Endothelial cell of umbilical vein (primary cell): ENCODE results near the gene LAG3. TPM values are rescaled to one million over a fixed set of nuclear protein-coding genes. Genes with fewer than 3 reads are reported as not detected.

ENCODE experiments used
- BruUV-seq: library from RNA; stranded (reverse); fragments of 400-500 nt; replicated peaks from 2 replicates; lab custom pipeline; 2021; lab: Mats Ljungman, UMichigan
- CTCF ChIA-PET: fragments of 300-600, 350-600 bp; sonication (Branson Sonifier 250); formaldehyde crosslinking; loops from one replicate; lab custom pipeline; 2021; ENCODE audit warnings: antibody characterized with exemption, inconsistent platforms; lab: Charles Lee
- POLR2A ChIA-PET: fragments of 300-600, 350-600 bp; sonication (Branson Sonifier 250); formaldehyde crosslinking; loops from one replicate; lab custom pipeline; 2021; ENCODE audit warnings: antibody characterized with exemption, inconsistent platforms; lab: Charles Lee
- DNase-seq: peaks from one replicate; pipeline ENCODE4 v3.0.0-alpha.2; 2011; ENCODE audit warnings: low read depth, low spot score
- FAIRE-seq: peaks from 2 replicates; lab custom pipeline; 2011; peaks lifted over from hg19 to GRCh38; lab: Jason Lieb, UNC
- H2AFZ ChIP-seq: 2 replicates; pipeline ENCODE4 v1.6.0; 2012; ENCODE audit warnings: low read depth, low read length, control low read depth, inconsistent platforms
- H3K27ac ChIP-seq: 2 replicates; pipeline ENCODE4 v1.5.1; 2011; ENCODE audit warnings: low read depth, mild to moderate bottlenecking, control low read depth, low read length, moderate library complexity; ENCODE audit not compliant: insufficient read depth
- H3K27me3 ChIP-seq, 2 experiments: 2 replicates each; pipeline versions ENCODE4 v1.6.0 to v1.6.1; 2011; ENCODE audit warnings: low read length in 2 of 2, mixed read lengths in 1 of 2; ENCODE audit not compliant: control insufficient read depth in 2 of 2, insufficient read depth in 2 of 2
- H3K36me3 ChIP-seq, 2 experiments: 2 replicates in 1 of 2; 3 replicates in 1 of 2; pipeline ENCODE4 v1.5.1; 2011; ENCODE audit warnings: low read length in 2 of 2, mild to moderate bottlenecking in 1 of 2, moderate library complexity in 1 of 2; ENCODE audit not compliant: control insufficient read depth in 2 of 2, insufficient read depth in 2 of 2; ENCODE audit errors: extremely low read depth in 1 of 2
- H3K4me1 ChIP-seq: 3 replicates; pipeline ENCODE4 v1.5.1; 2011; ENCODE audit warnings: mild to moderate bottlenecking, low read length; ENCODE audit not compliant: control insufficient read depth, insufficient read depth; ENCODE audit errors: extremely low read depth
- H3K4me2 ChIP-seq: 2 replicates; pipeline ENCODE4 v1.6.1; 2011; ENCODE audit warnings: low read length, control low read depth, mixed read lengths; ENCODE audit not compliant: insufficient read depth
- H3K4me3 ChIP-seq, 3 experiments: fragments of 200-600 bp in 1 of 3; sonication (generic), shearing (Covaris generic) in 1 of 3; replicated peaks in 1 of 3; 2 replicates each; pipeline ENCODE4 v1.5.1; 2011 to 2016; ENCODE audit warnings: control low read depth in 3 of 3, low read length in 3 of 3, mild to moderate bottlenecking in 2 of 3, inconsistent platforms in 1 of 3, low read depth in 1 of 3, moderate library complexity in 1 of 3; ENCODE audit not compliant: insufficient read depth in 1 of 3
- H3K79me2 ChIP-seq: 2 replicates; pipeline ENCODE4 v1.6.0; 2012; ENCODE audit warnings: low read length, inconsistent platforms; ENCODE audit not compliant: control insufficient read depth, insufficient read depth
- H3K9ac ChIP-seq: replicated peaks from 2 replicates; pipeline ENCODE3; 2011; ENCODE audit warnings: low read length, control low read depth; ENCODE audit not compliant: insufficient read depth; ENCODE audit errors: extremely low read depth
- H3K9me1 ChIP-seq: replicated peaks from 3 replicates; pipeline ENCODE4 v1.6.0; 2011; ENCODE audit warnings: mild to moderate bottlenecking, low read length; ENCODE audit not compliant: control insufficient read depth, insufficient read depth; ENCODE audit errors: extremely low read depth
- H3K9me3 ChIP-seq: replicated peaks from 2 replicates; pipeline ENCODE4 v1.5.1; 2012; ENCODE audit warnings: low read length, inconsistent platforms; ENCODE audit not compliant: control insufficient read depth, insufficient read depth
- H4K20me1 ChIP-seq: replicated peaks from 2 replicates; pipeline ENCODE3; 2011; ENCODE audit warnings: mild to moderate bottlenecking, low read length; ENCODE audit not compliant: control insufficient read depth, insufficient read depth; ENCODE audit errors: extremely low read depth
- CTCF ChIP-seq, 2 donors: IDR thresholded peaks; 1 replicate in 1 of 2; 2 replicates in 1 of 2; pipeline ENCODE4 v1.5.1; 2011; ENCODE audit warnings: low read length in 2 of 2, mild to moderate bottlenecking in 2 of 2, moderate library complexity in 2 of 2, control low read depth in 1 of 2, inconsistent platforms in 1 of 2, low read depth in 1 of 2; ENCODE audit not compliant: insufficient read depth in 1 of 2; ENCODE audit errors: extremely low read depth in 1 of 2
- EZH2 ChIP-seq: IDR thresholded peaks from 2 replicates; pipeline ENCODE4 v1.6.1; 2012; ENCODE audit warnings: borderline replicate concordance, low read depth, mild to moderate bottlenecking, moderate library complexity, low read length, inconsistent platforms; ENCODE audit not compliant: severe bottlenecking
- FOS ChIP-seq: IDR thresholded peaks from 2 replicates; pipeline ENCODE4 v1.6.1; 2011; ENCODE audit warnings: mild to moderate bottlenecking, low read length, moderate library complexity, borderline replicate concordance; ENCODE audit not compliant: insufficient read depth
- GATA2 ChIP-seq: IDR thresholded peaks from 2 replicates; pipeline ENCODE4 v1.7.0; 2011; ENCODE audit warnings: low read depth, mild to moderate bottlenecking, moderate library complexity, mixed read lengths, low read length; ENCODE audit not compliant: insufficient read length, insufficient read depth
- JUN ChIP-seq: IDR thresholded peaks from 2 replicates; pipeline ENCODE4 v1.6.1; 2011; ENCODE audit warnings: borderline replicate concordance, low read depth; ENCODE audit not compliant: insufficient read length, insufficient read depth
- MAX ChIP-seq: IDR thresholded peaks from 2 replicates; pipeline ENCODE4 v1.6.1; 2011; ENCODE audit not compliant: insufficient read depth, insufficient read length
- MYC ChIP-seq: IDR thresholded peaks from one replicate; pipeline ENCODE4 v1.6.1; 2011; ENCODE audit warnings: mild to moderate bottlenecking, low read depth, low read length
- POLR2A ChIP-seq: IDR thresholded peaks from 2 replicates; pipeline ENCODE4 v1.6.1; 2012; ENCODE audit warnings: low read depth, mild to moderate bottlenecking, control low read depth, low read length
- POLR2AphosphoS5 ChIP-seq: IDR thresholded peaks from 2 replicates; pipeline ENCODE4 v1.6.1; 2012; ENCODE audit warnings: low read depth, mild to moderate bottlenecking, control low read depth, low read length, moderate library complexity; ENCODE audit not compliant: insufficient read depth
- dilution Hi-C: fragments of 300-500 bp; cut with MboI; formaldehyde crosslinking; loops from one replicate; pipeline ENCODE4 v1.15.0; 2019; ENCODE audit warnings: low sequenced_read_pairs; ENCODE audit not compliant: extremely low pct_ligation_motif_present
- intact Hi-C: fragments of 100-400 bp; cut with micrococcal nuclease; formaldehyde crosslinking; loops from one replicate; pipeline ENCODE4 v1.10.0; 2022
- polyA plus RNA-seq, 4 experiments: library from polyadenylated mRNA; depleted of rRNA in 3 of 4; stranded (reverse) in 3 of 4; unstranded in 1 of 4; fragments of >200 nt; gene quantifications; 2 replicates each; pipeline versions ENCODE4 v1.2.1 to v1.2.3, GENCODE V29; 2011 to 2012; ENCODE audit warnings: missing spikeins in 1 of 4
- total RNA-seq: library from RNA; stranded (reverse); gene quantifications from 2 replicates; pipeline ENCODE4 v1.2.3, GENCODE V29; 2021

The LAG3 gene
- total and polyA plus RNA-seq, 2 donors (not counting 3 experiments of a cell fraction or from before 2014, with no cell fraction given): 1.3 to 3.8 TPM

- Histone ChIP-seq H3K4me3 (no peak overlapping the region), H3K9ac (no peak overlapping the region), H2AFZ (no peak overlapping the region), H4K20me1 (no peaks in the 10 kb centered on the region), H3K36me3 (peaks cover 3 to 16% of the 10 kb centered on the region in 2 experiments), H3K27ac (no peak overlapping the region), H3K4me1 (peaks cover 11% of the 10 kb centered on the region), H3K4me2 (no peak overlapping the region), H3K79me2 (peaks cover 2% of the 10 kb centered on the region), H3K9me1 (no peaks in the 10 kb centered on the region), H3K27me3 (no peaks in the 10 kb centered on the region), H3K9me3 (no peaks in the 10 kb centered on the region)
- intact Hi-C loops: no loop called here
- no TSS peak for BruUV-seq
- TF ChIP-seq MYC (no peak), POLR2A (no peak), MAX (no peak), JUN (no peak), GATA2 (no peak), FOS (no peak), CTCF (IDR thresholded peaks at IDR 0.05; ENCODE audit: extremely low read depth in 1 of 2, insufficient read depth in 1 of 2, low read depth in 1 of 2, low read length in 2 of 2) (no peak), EZH2 (no peak), POLR2AphosphoS5 (no peak)
- ChIA-PET CTCF (interaction anchor here (1.3 to 2.8 kb wide), 4 partner anchors 8 to 36 kb away, joined by 4 to 15 read pairs (median 12); partner anchors contain the start of genes MLF2 and ZNF384), POLR2A (interaction anchor here (0.6 kb wide), 1 partner anchor 9 kb away, joined by 3 read pairs; no protein-coding TSS in a partner anchor)
- no peak for DNase-seq
- no peak for FAIRE-seq
- dilution Hi-C loops: no loop called here
These were observed 47.0 kb upstream of the LAG3 start for GRCh38 chr12:6725350-6725749.
